Measurements from ENCODE around the gene KLF1.

KLF1 gene

DNA sequence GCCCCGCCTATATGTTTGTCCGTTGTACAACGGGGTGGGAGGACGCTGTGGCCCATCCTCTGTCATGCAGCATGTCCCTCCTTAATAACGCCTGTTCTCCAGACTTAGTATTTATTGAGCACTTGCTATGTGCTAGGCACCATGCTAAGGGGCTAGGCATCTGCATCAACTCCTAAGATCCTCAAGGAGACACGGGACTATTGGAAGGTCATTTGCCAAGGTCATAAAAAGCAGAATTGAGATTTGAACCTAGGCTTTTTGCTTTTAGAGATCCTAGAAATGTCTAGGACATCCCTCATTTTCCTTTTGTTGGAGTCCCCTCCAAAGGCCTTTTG is 50.5 kb downstream of the KLF1 start:
- no peak for DNase-seq

DNA sequence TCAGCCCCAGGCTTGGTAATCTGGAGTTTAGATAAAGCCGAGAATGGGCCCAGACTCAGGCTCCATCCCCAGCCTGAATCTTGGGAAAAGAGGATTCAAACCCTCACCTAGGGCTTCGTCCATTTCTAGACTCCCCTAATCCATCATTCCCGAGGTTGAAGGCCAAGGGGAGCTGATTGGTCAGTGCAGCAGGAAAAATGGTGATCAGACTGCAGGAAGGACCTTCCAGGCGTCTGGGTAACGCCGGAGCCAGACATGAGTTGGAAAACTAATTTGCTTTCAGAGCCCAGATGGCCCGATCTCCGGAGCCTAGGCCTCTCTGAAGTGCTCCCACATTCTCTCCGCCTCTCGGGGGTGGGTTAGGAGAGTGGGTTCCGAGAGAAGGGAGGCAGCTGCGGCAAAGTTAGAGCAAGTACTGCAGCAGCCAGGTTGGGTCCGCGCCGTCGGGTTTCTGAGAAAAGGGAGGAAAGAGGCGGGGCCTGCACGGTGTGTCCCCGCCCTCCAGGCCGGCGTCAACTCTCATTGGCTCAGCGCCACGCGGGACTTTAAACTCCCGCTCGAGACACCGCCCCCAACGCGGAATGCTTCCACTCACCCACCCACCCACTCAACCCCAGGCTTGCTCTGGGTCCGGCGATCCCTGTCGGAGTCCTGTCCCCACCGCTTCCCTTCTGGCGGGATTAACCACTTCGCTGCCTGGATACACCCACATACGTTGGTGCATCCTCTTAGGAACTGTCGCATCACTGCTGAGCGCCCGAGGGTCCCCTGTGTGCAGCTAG is 51.8 kb downstream of the KLF1 start:
- DNase-seq: no peak

DNA sequence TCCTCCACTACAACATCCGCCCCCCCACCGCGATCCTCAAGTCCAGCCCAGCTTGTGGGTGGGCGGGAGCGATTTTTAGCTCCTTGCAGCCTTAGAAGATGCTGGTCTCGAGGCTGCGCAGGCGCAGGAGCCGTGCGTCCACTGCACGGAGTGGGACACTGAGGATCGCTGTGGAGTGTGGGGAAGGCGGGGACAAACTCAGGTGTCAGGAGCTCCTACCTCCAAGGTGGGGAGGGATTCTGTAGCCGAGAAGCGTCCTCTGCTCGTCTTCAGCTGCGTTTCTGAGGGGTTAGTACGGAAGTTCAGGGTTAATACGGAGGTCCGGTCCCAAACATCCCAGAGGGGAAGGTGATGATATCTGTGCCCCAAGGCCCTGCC is 52.4 kb downstream of the KLF1 start, which contains the start of gene RTBDN:
TSS of gene RTBDN (minus strand) at position 14 of the 378 bp plus-strand sequence. CDS start 4,600 bp downstream, outside the sequence.
- DNase-seq: no peak
